Stimulated activated CD8-positive, alpha-beta memory T cell treated with anti-CD3 and anti-CD28 coated beads, Interleukin-15, amount 100 ng/mL, for 4 hours (primary cell): ENCODE measurements around the gene RDH12.
"Not testable (repeated sequence)": the region's sequence is repeated elsewhere in the genome, so short reads cannot be mapped to it uniquely, and the experiment has no call there.

Experiments used
- DNase-seq, 2 donors: peaks; one replicate each; pipeline ENCODE4 v3.0.0-alpha.2; 2020; ENCODE audit warnings: low read depth in 2 of 2

The RDH12 gene

DNA sequence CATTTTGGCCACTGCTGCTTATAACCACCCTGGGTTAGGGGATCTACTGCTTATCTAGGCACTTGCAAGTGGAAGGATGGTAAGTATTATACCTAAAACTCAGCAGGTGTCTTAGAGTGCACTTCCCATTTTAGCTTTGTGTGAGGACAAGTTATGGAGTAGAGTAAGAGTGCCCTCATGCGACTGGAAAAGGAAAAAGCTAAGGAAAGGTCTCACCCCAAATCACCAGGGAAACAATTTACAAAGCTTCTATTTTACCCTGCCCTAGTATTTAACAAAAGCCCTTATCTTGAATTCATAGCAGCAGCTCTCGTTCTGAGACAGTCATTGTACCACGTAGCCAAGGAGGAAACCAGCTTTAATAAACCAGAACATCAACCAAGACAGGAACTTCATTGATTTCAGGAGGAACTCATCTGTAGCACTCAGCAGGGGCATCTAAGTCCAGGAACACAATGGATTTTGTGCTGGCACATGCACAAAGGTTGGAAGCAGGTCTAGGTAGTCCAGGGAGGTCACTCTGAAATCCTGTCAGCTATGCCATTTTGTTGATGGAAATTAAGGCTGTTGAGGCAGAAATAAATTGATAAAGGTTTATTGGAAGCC, 2.9 kb downstream of the RDH12 start:
- DNase-seq: no peak

DNA sequence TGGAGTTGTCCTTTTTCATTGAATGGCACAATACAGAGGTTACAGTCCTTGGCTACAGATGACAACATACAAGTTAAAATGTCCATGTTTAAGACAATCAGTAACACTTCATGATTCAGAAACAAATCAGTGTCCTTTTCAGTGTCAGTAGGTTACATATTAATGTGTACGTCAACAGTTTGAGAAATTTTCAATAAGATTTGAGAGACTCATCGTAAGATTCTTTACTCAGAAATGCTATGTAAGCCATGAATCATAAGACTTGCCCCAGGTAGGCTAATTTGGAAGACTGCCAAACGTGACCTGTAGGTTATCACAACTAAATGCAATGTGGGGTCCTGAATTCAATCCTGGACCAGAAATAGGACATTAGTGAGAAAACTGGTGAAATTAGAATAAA, 3.5 kb downstream of the RDH12 start:
- no peak for DNase-seq

DNA sequence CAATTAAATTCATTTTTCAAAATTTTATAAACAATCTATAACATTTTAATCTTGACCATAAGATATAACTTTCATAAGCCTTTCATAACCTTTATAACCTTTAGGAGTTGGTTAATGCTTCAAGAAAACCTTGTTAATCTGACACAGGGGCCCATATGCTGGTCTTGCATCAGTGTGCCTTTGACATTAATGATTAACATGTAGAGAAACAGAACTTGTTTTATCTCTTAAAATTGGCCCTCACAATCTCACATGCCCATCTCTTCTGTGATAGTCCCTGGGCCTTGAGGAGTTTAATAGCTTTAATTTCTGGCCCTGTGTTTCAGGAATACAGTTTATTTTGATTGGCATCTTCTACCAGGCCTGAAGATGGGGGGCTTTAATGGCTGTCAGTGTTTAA, 7.7 kb downstream of the RDH12 start:
- not testable (repeated sequence) for DNase-seq

DNA sequence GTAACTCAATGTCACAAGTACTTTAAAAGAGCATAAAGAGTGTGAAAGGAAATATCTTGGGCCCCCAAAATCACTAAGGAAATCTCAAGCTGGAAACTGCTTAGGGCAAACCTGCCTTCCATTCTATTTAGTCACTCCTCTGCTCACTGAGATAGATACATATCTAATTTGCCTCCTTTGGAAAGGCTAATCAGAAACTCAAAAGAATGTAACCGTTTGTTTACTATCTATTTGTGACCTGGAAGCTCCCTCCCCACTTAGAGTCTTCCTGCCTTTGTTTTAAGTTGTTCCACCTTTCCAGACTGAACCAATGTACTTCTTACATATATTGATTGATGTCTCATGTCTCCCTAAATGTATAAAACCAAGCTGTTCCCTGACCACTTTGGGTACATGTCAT, 8.1 kb downstream of the RDH12 start:
- not testable (repeated sequence) for DNase-seq

DNA sequence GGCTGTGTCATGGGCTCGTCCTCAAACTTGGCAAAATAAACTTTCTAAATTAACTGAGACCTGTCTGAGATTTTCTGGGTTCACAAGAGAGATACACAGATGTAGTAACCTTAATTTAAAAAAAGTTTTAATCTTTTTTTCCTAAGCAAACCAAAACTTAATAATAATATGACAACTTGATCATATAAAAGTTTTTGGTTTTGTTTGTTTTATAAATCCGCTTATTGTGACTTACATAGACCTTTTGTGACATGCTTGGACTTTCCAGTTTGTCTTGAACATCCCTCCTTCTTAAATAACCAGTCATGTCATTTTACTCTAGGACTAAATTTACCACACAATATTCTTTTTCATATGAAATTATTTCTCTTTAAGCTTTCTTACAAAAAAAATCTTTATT, 8.5 kb downstream of the RDH12 start:
- no peak for DNase-seq

DNA sequence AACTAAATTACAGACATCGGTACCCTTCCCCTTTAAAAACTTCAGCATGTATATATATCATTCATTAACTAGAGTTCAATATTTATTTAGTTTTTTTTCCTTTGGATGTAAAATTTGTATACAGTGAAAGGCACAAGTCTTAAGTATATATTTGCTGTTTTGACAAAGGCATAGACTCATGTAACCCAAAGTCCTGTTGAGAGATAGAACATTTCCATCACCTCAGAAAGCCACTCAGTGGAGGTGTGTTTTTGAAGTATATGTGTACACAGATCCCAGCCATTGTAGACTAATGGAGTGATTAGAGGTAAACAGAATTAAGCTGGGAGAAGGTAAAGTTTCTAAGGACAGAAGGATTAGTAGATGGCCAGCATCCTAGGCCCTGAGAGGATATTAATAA, 15.4 kb downstream of the RDH12 start:
- no peak for DNase-seq

DNA sequence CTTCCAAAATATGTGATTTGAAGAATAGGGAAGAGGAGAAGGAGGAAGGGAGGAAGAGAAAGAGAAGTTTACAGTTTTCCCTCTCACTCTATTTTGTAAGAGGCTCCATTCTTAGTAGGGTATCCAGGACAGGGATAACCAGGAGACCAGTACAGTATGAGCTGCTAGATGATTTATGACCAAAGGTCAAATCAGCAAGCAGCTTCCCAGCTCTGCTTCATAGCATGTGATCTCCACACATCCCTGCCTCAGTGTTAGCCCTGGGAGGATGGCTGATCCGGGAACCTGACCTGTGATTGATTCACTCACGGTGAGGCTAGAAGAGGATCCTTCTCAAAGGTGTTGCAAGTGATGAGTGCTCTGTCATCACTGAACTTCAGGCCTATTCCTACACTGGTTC, 16.6 kb downstream of the RDH12 start:
- DNase-seq: no peak

DNA sequence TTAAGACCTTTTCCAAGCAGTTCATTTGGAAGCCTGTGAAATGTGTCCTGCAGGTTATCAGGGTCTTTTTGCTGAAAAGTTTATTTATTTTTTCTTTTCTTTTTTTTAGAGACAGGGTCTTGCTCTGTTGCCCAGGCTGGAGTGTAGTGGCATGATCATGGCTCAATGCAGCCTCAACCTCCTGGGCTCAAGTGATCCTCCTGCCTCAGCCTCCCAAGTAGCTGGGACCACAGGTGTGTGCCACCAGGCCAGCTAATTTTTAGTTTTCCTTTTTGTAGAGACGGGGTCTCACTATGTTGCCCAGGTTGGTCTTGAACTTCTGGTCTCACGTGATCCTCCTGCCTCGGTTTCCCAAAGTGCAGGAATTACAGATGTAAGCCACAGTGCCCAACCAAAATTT, 17.7 kb downstream of the RDH12 start:
- not testable (repeated sequence) for DNase-seq

DNA sequence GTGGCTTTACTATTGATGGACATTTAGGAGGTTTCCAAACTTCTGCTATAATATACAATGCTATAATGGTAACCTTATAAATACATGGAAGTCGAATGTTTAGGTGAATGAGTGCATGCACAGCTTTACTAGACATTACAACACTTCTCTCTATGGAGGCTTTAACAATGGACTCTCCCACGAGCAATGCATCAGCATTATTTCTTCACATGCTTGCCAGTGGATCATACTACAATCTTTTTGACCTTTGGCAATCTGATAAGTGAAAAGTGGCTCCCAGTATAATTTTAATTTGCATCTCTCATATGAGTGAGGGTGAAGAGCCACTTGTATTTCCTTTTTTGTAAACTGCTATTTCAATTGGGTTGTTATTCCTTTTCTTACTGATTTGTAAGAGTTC, 18.2 kb downstream of the RDH12 start:
- no peak for DNase-seq

DNA sequence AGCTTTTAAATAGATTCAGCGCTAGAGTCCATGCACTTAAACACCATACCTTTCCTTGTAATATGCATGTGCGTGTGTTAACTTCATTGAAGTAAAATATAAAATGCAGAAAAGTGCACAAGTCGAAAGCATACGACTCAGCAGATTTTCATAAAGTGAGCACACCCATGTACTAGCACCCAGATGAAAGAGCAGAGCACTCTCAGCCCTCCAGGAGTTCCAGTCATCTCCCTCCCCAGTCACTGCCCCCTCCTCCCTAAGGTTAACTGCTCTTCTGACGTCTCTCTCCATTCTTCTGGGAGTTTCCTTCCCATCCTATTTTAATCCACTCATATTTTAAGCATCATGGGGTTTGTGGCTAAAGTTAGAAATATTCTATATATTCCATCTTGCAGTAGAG, 20.2 kb downstream of the RDH12 start:
- DNase-seq: no peak

DNA sequence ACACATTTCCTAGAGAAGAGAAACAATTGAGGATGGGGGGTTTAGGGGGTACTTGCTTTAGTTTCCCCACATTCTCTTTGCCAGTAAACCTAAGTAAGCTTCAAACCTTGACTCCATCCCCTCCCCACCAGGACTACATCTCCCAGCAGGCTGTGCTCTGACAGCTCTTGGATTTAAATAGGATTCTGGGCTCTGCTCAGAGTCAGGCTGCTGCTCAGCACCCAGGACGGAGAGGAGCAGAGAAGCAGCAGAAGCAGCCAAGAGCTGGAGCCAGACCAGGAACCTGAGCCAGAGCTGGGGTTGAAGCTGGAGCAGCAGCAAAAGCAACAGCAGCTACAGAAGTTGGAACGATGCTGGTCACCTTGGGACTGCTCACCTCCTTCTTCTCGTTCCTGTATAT, 20.6 kb downstream of the RDH12 start:
- no peak for DNase-seq

DNA sequence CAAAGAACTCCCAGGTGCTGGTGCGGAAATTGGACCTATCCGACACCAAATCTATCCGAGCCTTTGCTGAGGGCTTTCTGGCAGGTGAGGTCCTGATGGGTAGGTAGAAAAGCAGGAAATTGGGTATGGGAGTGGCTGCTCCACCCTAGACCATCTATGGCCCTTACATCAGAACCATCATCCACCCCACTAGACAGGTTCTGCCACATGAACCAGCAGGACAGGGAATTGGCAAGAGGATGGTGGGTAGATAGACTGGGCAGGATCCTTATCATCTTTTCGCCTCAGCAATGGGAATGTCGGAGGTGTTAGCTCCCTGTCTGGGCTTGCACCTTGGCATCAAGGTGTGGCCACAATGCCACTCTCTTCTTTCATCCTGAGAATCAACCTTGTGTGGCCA, 23.5 kb downstream of the RDH12 start:
- DNase-seq: no peak

DNA sequence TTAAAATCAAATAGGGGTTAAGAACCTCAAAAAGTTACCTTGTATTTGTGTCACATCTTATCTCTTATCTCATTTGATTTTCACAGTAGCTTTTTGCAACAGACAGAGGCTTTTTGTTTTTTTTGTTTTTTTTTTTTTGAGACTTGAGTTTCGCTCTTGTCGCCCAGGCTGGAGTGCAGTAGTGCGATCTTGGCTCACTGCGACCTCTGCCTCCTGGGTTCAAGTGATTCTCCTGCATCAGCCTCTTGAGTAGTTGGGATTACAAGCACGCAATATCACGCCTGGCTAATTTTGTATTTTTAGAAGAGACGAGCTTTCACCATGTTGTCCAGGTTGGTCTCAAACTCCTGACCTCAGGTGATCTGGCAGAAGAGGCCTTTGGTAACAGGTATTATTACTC, 25.7 kb downstream of the RDH12 start:
- no peak for DNase-seq

DNA sequence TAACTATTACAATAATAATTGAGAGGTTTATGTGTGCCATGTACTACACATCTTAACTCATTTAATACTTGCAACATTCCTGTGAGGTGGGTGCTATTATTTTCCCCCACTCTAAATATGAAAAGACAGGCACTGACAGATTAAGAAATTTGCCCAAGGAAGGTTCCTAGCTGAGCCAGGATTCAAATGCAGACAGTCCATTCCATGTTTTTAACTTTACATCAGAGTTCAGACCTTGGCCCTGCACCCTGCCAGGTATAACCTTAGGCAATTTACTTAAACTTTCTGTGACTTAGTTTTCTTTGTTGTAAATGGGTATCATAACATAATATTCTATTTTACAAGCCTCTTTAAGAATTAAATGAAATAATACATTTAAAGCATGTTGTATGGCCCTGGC, 26.6 kb downstream of the RDH12 start:
- DNase-seq: no peak

DNA sequence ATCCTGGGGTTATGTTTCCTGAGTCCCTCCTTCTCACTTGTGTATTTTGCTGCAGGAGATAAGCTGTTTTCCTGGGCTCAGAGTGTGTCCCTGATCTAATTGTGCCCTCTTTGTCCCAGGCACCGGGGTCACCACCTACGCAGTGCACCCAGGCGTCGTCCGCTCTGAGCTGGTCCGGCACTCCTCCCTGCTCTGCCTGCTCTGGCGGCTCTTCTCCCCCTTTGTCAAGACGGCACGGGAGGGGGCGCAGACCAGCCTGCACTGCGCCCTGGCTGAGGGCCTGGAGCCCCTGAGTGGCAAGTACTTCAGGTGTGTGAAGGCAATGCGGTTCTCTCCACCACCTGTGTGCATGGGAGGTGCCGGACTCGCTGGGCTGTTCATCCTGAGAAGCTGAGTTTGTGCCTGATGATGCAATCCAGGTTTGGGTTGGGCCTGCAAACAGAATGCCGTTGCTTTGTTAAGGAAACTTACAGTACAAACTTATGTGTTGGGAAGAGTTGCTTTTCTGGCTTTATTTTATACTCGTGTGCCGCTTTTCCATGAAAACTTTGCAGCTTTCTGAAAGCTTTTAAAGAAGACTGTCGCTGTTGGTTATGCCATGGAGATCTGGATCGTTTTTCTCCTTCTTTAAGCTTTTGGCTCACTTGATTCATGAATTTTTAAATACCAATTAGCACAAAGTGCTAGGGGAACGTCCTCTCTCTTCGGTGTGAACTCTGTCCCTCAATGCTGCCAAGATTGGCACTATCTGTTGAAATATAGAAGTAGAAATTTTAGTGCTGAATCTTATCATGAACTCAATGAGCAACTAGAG, 27.6 kb downstream of the RDH12 start:
- DNase-seq: no peak

DNA sequence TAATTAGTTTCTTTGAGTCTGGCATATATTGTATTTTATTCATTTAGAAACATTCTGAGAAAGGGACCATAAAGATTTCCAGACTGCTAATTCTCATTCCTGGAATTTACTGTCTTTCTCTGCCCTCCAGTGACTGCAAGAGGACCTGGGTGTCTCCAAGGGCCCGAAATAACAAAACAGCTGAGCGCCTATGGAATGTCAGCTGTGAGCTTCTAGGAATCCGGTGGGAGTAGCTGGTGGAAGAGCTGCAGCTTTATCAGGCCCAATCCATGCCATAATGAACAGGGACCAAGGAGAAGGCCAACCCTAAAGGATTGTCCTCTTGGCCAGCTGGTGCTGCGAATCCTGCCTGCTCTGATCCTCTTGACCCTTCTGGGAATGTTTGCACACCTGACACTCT, 31.9 kb downstream of the RDH12 start:
- DNase-seq: no peak

DNA sequence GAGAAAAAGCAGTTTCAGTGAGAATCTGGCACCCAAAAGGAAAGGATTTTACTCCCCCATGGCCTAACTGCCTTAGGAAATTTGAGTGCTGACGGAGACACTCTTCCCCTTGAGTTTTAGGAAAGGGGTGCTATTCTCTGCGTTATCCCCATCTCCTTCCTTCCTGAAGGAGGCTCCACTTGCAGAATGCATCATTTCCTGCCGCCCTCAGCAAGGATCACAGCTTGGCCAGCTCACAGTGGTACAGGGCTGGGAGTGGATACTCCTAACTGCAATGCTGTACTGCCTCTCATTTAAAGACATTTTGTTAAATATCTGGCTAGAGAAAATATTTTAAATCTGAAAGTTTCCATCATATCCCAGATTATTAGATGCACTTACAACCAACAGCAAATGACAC, 33.0 kb downstream of the RDH12 start:
- no peak for DNase-seq

DNA sequence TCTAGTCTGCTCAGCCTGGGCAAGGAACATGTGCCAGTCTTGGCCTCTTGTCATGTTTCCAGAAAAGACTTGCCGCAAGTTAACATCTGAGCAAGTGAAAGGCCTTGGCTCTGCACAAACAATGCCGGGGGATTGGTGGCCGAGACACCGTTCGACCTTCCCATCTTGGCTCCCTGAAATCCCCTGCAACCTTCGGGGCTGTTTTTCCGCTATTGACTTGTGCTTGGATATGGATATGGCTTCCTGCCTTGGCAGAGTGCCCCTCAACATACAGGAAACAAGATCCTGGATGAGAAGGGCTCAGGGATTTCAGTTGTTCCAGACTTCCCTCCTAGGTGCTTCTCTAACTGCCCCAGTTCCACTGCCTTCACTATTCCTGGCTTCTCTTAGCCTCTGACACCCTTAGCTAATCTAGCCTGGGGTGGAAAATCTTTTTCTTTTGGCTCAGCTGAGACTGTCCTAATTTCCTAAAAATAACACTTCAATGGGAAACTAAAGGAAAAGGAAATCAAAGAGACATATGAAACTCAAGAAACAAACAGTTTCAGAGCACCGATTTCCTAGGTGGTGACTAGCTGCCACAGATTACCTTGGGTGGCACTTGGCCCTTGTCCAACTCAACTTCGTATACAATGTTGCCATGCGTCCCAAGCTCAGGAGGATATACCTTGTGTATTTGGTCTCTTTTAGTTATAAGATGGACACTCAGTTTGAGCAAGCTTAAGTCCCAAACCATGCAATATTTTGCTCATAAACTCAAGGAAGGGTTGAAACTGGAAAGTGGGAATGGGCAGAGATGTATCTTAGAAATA, 33.9 kb downstream of the RDH12 start:
- DNase-seq: no peak

DNA sequence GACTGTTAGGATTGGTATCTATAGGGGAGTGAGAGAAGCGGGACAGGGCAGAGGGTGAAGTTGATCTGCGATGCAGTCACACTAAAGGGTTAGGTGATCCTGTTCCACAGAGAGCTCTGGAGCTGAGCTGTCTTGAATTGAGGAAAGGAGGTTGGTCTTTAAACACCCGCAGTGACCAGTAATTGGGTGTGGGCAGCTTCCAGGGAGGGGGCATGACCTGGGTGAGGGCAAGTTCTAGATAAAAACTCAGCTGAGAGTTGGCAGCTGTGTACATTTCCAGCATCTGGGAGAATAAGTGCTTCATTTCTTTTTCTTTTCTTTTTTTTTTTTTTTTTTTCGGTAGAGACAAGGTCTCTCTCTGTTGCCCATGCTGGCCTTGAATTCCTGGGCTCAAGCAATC, 35.1 kb downstream of the RDH12 start:
- no peak for DNase-seq

DNA sequence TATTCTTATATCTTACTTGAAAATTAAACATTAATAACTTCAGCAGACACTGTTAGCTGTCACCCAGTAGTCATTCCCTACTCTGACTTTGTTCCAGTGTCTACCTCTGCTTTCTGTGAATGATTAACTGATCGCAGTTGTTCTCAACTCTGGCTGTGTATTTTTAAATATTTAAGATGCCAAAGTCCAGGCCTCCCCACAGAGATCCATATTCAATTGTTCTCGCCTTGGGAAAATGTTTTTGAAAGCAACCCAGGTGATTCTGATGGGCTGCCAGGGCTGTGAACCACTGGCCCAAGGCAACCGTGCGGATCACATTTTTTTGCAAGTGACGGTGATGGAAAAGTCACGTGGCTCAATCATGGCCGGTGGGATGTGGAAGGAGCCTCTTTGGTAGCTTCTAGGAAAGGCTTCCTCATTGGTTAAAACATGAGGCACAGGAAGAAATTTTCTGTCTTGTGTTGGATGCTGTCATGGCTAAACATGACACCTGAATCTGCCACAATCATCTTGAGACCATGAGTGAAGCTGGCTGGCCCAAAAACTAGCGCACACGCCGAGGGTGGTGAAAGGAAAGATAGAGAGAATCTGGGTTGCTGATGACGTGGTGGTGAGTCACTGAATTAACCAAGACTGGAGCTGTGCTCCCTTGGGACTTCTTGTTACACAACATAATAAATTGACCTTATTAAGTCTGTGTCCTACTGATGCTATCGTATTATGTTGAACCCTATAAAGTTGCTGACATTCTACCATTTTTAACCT, 37.2 kb downstream of the RDH12 start:
- DNase-seq: no peak

DNA sequence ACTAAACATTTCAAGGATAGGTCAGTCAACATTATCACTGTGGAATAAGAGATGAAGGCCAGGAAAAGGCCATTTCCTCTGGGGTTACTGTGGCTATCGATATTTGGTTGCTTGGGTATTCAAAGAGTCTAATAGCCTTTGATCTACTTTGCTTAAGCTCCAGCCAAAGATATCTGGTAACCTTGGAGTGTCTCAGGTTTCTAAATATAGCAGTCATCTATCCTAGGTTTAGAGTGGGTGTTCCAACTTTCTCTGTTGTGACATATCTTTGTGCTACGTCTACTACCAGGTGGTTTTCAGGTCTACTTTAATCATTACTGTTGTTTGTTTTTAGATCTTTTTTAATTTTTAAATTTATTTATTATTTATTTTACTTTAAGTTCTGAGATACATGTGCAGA, 42.4 kb downstream of the RDH12 start:
- no peak for DNase-seq

DNA sequence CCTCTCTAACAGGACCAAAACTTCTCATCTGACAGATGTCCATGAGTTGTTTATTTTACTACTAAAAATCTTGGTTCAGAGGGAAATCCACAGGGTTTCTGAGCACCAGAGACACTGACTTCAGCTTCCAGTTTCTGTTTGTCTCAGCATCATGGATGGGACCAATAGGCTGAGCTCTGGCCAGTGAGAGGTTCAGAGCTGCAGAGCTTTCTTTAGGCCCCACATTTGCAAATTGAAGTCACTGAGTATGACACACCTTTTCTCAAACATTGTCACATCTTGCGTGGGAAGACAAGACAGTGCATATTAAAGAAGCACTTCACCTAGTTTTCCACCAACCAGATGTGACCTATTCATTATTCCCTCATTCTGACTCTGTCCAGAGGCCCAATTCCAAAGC, 45.2 kb downstream of the RDH12 start:
- DNase-seq: no peak
